ENCODE data around the gene RIBC1.
A peak's percentile ranks its signal among the peaks of the same experiment; 100 is the strongest.
"Not testable (repeated sequence)": the region's sequence is repeated elsewhere in the genome, so short reads cannot be mapped to it uniquely, and the experiment has no call there.

RIBC1 gene

DNA sequence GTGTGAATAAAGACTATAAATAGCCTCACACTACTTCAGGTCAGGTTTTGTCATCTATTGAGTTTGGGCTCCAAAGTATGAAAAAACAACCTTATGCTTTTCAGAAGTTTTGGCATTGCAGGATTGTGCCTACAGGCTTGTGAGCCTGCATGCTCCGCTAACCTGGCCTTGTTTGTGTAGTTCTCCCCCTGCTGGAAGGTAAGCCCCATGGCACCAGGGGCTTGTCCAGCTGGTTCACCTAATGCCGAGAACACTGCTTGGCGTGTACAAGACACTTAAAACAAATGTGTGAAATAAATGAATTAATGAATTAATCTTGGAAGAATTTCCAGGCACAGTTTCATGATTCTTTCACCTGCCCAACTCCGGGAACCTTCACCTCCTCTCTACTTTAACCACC is 13.3 kb downstream of the RIBC1 start:
- DNase-seq (ENCODE audit: low read depth), result peak; percentile 73

DNA sequence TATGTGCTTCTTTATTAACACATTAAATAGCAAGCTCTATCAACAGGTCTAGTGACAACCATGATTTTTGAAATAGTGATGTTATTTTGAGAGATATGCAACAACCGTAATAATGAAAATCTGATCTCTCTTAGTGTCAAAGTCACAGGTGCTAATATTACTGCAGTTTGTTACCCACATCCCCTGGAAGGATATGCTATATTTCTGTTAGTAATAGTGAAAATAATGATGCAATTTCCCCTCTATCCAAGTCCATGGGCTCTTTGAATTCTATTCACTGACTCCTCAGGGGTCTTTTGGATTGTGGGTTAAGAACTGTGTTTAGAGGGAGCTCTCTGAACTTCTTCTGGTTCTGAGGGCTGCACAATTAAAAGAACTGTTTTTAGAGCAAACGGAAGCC is 14.5 kb downstream of the RIBC1 start:
- no peak for DNase-seq (ENCODE audit: low read depth)

DNA sequence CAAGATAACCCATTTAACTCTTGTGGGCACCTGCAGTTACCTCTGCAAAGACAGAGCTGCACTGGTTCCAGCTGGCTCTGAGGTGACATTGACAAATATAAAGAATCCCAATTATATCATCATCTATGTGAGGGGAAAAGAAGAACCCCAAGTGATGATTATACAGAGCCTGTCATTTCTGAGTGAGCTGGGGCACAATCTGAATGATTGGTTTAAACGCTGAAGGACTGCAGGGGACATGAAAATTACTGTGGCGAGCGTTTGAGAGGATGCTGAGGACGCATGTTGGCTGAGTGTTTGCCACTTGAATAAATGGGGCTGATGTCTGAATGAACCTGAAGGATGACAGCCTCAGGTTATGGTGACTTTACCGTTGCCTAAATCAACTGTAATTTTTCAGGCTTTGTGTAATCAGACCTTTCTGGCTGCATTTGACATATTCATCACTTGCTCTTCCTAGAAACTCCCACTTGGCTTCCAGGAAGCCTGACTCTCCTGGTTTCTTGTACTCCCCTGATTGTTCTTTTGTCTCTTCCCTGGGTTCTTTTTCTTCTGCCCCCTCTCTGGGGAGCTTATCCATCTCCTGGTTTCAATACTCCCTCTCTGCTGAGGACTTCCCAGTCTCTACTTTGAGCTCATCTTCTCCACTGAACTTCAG is 15.6 kb downstream of the RIBC1 start:
- no peak for DNase-seq (ENCODE audit: low read depth)

DNA sequence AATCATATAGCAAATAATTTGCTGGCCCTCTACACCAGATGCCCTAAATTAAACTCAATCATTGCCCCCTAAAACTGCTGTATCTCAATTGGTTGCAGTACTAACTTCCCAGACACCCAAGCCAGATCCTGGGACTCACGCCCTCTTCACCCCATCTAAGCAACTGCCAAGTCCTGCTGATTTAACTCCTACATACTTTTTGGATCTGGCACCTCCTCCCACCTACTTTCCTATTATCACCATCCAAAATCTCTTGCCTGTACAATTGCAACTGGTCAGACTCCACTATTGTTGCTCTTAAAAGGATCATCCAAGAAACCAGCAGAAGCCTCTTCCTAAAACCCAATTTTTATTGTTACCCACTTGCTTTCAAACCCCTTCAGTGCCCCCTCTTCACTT is 16.2 kb downstream of the RIBC1 start:
- DNase-seq (ENCODE audit: low read depth), result no peak

DNA sequence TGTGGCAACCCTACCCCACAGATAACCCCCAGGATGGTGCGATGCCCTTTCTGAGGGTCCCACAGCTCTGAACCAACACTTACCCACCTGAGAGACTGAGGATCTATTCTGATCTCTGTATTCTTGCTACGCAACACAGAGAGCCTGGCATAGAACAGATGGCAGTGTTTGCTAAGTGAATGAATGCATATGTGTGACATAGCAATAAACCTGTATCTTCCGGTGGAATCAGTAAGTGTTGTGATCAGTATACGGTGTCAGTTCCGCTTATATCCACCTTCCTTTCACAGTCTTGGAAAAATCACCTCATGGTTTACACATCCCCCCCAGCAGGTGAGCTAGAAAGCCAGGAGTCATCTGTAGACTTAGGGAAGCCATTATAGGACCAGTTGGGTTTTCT is 17.4 kb downstream of the RIBC1 start:
- no peak for DNase-seq (ENCODE audit: low read depth)

DNA sequence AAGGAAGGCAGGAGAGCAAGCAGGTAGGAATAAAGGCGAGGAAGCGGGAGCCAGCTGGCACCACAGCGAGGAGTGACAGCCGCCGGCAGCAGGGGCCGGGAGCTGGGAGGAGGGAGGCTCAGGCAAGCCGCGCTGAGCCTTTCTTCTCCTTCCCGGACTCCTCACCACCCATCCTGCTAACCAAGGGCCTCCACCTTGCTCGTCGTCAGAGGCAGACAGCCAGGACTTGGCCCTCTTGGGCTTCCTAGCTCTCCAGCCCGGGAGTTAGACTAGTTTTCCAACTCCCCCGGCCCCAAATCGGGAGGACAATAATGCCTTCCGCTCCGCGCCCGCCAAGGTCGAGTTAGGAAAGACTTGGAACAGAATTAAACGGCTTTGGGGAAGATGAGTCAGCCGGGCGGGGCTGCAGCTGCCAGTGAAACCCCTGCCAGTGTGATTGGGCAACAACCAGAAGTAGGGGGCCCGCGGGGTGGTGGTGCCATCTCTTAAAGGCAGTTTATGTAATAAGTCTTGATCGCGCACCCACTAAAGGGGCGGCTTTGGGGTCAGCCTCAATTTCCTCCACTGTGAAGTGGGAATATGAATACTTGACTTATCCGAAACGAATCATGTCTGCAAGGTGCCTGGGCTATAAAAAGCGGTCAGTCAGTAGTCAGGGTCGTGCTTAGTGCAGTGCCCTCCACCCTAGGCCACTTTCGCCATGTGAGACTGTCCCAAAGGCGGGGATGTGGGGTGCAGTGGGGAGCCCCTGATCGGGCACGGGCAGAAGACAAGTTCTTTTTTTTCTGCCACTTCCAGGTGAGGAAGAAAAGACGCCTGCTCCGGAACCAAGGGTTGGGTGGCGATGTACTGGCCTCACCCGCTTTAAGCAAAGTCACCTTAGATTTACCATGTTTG is 18.2 kb downstream of the RIBC1 start:
- peak; percentile 61 for DNase-seq (ENCODE audit: low read depth)

DNA sequence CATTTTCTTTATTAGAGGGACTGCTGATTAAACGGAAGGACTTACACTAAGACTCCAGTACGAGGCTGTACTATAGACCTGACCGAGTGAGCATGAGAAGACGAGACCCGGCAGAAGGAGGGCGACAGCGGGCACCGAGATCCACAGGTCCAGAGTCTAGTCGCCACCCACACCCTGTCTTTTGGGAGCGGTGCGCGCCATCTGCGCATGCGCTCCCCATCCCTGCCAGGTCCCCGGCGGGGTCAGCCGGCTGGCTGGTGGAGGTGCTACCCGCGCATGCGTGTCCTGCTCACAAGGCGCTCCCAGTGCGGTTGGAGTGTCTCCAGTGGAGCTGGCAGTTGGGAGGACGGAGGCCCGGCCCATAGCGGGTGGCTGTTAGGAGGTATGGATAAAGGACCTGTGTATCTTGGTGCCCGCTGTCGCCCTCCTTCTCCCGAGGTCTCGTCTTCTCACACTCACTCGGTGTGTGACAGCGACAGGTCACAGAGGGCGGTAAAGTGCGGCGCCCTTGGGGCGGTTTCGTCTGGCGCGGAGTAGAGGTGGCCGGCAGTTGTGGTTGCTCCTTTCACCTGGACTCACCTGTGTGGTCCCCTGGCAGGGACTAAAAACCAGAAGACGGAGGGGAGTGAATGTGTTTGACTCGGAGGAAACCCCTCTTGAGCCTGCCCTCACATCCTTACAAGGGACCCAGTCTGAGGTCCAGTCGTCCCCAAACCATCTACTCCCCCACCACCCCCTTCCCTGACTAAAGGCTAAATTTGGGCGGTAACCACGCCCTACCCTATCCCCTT is 19.1 kb downstream of the RIBC1 start:
- peak; percentile 46 for DNase-seq (ENCODE audit: low read depth)

DNA sequence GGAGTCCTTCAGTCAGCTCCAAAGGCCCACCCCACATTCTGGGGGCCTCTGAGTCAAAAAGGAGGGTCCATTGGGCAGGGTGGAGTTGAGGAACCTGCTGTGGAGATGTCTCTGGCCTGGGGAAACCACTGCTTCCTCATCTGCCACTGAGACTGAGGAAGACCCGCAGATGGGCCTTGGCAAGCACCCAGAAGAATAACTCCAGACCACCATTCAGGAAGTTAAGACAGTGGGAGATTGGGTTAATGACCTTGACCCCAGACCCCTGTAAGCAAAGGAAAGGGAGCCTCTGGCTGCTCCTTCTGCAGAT is 19.6 kb downstream of the RIBC1 start:
- DNase-seq (ENCODE audit: low read depth), result no peak

DNA sequence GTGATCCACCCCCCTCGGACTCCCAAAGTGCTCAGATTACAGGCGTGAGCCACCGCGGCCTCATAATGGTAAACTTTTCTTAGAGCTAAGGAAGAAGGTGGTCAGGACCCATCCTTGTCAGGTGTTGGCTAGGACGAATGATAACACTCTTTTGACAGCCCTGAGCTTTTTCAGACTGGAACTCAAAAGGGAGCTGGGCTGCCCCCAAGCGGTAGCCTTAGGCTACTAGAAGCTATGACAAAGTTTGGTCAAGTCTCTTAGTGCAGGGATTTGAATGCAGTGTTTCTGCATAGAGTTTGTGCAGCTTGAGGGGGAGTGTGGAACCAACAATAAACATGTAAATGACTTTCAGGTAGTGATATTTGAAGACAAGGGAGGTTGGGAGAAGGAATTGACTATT is 23.3 kb downstream of the RIBC1 start:
- DNase-seq (ENCODE audit: low read depth), result peak; percentile 51

DNA sequence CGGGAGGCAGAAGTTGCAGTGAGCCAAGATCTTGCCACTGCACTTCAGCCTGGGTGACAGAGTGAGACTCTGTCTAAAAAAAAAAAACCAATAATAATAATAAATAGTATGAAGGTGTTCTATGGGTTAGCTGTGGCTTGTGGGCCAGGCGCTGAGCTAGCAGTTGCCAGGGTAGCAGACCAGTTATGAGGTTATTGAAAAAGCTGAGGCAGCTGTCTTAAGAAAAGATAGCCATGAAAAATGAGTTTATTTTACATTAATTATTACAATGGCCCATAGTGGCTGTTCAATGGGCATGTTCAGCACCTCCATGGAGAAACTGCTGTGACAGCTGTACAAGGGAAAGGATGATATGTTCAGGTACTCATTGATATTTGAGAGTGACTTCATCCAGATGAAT is 24.8 kb downstream of the RIBC1 start:
- DNase-seq (ENCODE audit: low read depth), result no peak

DNA sequence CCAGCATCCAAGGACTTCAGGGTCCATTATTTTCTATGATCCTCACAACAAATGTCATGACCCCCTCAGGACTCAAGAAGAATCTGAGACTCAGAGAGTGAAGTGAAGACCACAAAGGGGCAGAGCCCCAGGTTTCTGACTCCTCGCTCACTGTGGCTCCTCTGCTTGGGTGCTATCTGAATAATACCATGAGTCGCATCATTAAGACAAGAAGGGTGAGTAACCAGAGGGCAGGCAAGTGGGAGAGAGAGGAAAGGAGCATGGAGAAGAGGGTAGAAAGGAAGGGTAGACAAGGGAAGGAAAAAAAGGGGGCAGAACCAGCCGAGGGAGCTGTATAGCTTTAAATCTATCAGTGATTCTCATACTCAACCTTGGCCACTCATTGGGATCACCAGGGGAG is 27.0 kb downstream of the RIBC1 start:
- no peak for DNase-seq (ENCODE audit: low read depth)

DNA sequence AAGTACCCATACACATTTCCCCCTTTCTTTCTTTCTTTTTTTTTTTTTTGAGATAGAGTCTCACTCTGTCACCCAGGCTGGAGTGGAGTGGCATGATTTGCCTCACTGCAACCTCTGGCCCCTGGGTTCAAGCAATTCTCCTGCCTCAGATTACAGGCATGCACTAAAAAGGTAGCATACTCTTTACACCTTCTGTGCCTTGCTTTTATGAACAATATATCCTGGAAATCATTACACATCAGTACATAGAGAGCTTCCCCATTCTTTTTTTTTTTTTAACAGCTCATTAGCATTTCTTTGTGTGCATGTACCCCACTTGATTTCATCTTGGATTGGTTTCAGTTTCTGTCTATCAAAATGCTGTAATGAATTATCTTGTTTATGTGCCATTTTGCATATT is 30.1 kb downstream of the RIBC1 start:
- DNase-seq (ENCODE audit: low read depth), result no peak

DNA sequence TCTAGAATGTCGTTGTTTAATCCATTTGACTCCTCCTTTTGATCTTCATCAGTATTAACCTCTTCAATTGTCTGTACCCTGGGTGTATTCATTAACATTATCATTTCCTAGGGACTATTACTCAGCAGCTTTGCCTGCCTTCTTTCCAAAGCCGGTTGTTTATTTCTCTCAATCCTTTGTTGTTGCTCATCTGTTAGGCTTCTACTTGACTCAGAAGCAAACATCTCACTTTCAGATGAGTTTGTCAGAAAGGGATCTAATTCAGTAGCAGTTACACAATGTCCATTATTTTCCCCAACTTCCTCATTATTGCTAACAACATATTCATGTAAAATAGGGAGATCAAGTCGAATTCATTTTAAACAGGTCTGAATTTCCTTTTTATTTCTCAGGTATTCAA is 33.6 kb downstream of the RIBC1 start:
- DNase-seq (ENCODE audit: low read depth), result peak; percentile 86

DNA sequence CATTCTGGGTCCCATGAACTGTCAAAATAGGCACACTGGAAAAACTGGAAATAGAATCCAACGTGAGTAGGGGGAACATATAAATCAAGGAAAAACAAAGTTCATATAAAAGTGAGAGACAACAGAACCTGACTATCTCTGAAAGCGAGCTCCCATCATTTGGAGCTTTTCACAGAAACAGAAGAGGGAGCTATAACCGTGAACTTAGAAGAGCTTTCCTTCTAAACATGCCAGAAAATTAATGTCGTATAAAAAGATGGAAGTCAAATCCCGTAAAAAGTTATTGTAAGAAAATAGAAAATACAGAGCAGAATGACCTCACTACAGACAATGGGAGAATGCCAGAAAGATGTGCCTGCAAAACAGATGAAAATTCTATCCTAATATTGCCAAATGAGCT is 35.4 kb downstream of the RIBC1 start:
- DNase-seq (ENCODE audit: low read depth), result peak; percentile 48

DNA sequence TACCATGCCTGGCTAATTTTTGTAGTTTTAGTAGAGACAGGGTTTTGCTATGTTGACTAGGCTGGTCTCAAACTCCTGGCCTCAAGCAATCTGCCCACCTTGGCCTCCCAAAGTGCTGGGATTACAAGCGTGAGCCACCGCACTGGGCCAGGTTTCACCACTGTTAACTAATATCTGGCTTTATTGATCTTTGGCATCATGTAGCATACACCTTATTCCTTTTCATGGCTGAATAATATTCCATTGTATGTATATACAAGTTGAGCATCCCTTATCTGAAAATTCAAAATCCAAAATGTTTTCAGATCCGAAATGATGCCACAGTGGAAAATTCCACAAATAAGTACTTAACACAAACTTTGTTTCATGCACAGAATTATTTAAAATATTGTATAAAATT is 46.0 kb downstream of the RIBC1 start:
- not testable (repeated sequence) for DNase-seq (ENCODE audit: low read depth)

DNA sequence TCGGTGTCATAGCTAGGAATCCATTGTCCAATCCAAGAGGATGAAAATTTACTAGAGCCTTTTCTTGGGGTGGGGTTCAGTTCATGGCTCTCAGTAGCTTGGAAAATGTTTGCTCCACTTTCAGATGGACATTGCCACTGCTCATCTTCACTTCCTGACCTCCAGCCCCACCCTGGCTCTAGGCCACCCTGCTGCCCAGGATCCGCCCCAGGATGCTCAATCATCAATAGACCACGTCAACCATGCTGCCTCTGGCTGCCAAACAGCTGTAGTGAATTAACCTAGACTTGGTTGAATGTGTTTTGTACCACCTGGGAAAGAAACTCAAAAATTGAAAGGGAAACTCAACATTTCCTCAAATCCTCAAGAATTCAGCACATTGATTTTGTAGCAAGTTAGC is 48.7 kb downstream of the RIBC1 start:
- DNase-seq (ENCODE audit: low read depth), result no peak

DNA sequence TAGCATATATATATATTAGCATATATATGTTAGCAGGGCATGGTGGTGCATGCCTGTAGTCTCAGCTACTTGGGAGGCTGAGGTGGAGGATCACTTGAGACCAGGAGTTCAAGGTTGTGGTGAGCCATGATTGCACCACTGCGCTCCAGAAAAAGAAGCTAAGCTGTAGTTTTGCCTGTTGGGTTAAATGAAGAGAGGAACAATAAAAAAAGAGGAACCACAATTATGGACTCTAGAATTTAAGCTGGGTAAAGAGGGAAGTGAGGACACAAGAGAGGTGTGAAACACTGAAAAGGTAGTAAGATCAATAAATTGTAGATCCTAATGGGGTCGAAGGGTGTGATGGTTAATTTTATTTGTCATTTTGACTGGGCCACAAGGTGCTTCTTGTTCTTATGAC is 52.0 kb downstream of the RIBC1 start:
- DNase-seq (ENCODE audit: low read depth), result no peak

DNA sequence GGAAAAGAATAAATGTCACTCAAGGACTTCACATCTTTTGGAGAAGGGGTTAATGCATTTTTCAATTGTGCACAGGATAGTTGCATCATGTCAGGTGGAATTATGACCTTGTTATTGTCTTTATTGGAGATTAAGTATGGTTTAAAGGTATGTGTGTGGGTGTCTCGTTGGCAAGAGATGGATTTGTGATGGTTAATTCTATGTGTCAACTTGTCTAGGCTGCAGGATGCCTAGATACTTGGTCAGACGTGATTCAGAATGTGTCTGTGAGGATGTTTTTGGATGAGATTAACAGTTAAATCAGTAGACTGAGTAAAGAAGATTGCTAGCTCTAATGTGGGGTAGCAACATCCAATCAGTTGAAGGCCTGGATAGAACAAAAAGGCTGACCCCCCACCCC is 53.7 kb downstream of the RIBC1 start:
- peak; percentile 90 for DNase-seq (ENCODE audit: low read depth)

DNA sequence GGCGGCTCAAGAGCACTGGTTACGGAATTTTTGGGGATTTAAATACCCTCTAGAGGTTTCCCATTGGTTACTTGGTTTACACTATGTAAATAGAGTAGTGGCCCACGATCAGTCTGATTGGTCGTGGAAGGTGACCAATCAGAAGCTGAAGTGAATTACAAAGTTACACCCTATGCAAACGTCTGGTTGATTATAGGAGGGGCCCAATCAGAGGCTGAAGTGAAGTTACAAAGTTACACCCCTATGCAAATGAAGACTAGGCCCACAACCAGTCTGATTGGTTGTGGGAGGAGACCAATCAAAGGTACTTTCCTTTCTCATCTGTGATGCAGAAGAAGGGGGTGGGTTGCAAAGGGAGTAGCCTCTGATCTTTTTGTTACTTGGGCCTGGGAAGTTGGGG is 56.6 kb downstream of the RIBC1 start:
- peak; percentile 50 for DNase-seq (ENCODE audit: low read depth)
